Nephron progenitor cell (in vitro differentiated cells): ENCODE results near the gene RAD51.

Experiments used
- DNase-seq: peaks from one replicate; pipeline ENCODE4 v3.0.0; 2021
- H3K27ac Mint-ChIP-seq: 2 replicates; pipeline ENCODE4 v1.8.0; 2021; ENCODE audit warnings: mild to moderate bottlenecking, moderate library complexity, mixed read lengths
- H3K27me3 Mint-ChIP-seq: 2 replicates; pipeline ENCODE4 v1.8.0; 2021; ENCODE audit warnings: mild to moderate bottlenecking, low read depth, mixed read lengths; ENCODE audit not compliant: poor library complexity
- H3K36me3 Mint-ChIP-seq: 2 replicates; pipeline ENCODE4 v1.8.0; 2021; ENCODE audit warnings: low read depth, mixed read lengths
- H3K4me1 Mint-ChIP-seq: 2 replicates; pipeline ENCODE4 v1.8.0; 2021; ENCODE audit warnings: mixed read lengths
- H3K4me3 Mint-ChIP-seq: 2 replicates; pipeline ENCODE4 v1.8.0; 2021; ENCODE audit warnings: mild to moderate bottlenecking, moderate library complexity, mixed read lengths
- H3K9me3 Mint-ChIP-seq: 2 replicates; pipeline ENCODE4 v1.8.0; 2021; ENCODE audit warnings: mild to moderate bottlenecking, moderate library complexity, mixed read lengths
- CTCF ChIP-seq: fragments of 200-600 bp; sonication (generic); IDR thresholded peaks from 2 replicates; pipeline ENCODE4 v1.5.0; 2021; ENCODE audit warnings: antibody characterized with exemption

Gene RAD51

DNA sequence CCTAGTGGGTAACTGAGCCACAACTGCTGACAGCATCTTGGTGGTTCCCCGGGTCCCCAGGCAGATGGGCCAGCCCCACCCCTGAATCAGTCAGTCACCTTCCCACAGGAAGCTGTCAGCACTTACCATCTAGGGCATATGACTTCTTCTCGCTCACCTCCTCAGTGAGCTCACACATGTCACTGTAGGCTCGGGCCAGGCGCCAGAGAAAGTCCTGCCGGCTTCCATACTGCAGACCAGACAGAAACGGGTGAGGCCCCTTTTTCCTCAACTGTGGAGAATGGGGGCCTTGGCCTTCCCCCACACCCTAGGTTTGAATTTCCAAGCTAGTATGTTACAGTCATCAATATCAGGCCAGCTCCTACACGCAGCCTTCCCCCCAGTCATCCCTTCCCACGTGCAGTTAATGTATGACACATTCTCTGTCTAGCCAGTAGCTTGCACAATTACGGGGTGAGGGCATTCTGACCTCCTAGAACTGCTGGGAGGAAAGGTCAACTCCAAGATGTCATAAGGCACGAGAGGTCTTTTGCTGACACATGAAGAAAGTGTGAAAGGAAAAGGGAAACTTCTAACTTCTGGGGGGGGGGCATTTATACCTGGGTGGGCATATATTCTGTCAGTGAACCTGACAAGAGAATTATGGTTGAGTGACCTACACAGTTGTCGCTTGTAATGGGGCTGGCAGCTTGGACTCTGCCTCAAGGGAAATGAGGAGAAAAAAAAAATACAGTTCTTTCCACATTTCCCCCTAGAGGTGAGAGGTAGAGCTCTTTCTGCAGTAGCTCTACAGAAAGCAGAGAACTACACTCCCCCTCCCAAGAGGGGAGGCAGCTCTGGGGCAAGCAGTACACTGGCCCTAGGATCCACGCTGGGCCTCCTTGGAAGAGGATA, 49.2 kb downstream of the RAD51 start:
- no peak overlapping the region for H3K4me3 Mint-ChIP-seq

GRCh38 chr15:40744815-40745152, 49.8 kb downstream of the RAD51 start:
- Mint-ChIP-seq H3K27ac (no peak overlapping the region), H3K36me3 (peaks cover 26% of the 10 kb centered on the region)

More for the DNA sequence above, 49.2 kb downstream of the RAD51 start:
- Mint-ChIP-seq H3K36me3 (peaks cover 21% of the 10 kb centered on the region), H3K27me3 (peaks cover 5% of the 10 kb centered on the region), H3K9me3 (no peaks in the 10 kb centered on the region), H3K27ac (peak overlapping the region; percentile 93), H3K4me1 (peaks cover 15% of the 10 kb centered on the region)
- DNase-seq, result no peak
- TF ChIP-seq CTCF, result no peak

DNA sequence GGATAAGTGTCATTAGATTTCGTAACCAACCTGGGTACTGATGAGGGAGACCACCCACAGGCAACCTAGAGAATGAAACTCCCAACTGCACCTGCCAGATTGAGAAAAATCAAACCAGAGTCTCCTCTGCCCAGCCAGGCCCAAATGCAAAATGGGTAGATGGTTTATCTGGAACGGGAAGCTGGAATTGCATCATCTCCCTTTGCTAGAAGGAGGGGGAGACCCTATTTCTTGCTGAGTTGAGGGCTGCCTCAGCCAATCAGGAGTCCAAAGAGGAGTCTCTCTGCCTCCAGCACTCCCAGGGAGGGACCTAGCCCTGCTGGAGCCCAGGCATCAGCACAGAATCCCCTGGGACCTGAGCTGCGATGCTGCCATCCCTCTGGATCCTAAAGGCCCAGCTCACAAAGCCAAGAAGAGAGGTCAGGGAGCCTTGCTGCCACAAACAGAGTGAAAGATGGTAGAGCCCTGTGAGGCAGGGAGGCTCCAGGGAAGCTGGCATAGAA, 52.0 kb downstream of the RAD51 start:
- H3K36me3 Mint-ChIP-seq, result peaks cover 26% of the 10 kb centered on the region
- DNase-seq, result no peak
- no peaks in the 10 kb centered on the region for H3K9me3 Mint-ChIP-seq
- peaks cover 15% of the 10 kb centered on the region for H3K4me1 Mint-ChIP-seq
- TF ChIP-seq CTCF, result no peak
- H3K4me3 Mint-ChIP-seq, result no peak overlapping the region
- peaks cover 5% of the 10 kb centered on the region for H3K27me3 Mint-ChIP-seq
- H3K27ac Mint-ChIP-seq, result peak overlapping the region; percentile 61

More at GRCh38 chr15:40744815-40745152, 49.8 kb downstream of the RAD51 start:
- Mint-ChIP-seq H3K4me3 (no peak overlapping the region), H3K9me3 (no peaks in the 10 kb centered on the region), H3K27me3 (peaks cover 5% of the 10 kb centered on the region), H3K4me1 (peaks cover 15% of the 10 kb centered on the region)
- DNase-seq, result no peak
- no peak for TF ChIP-seq CTCF

- H3K27ac Mint-ChIP-seq, result peak overlapping the region; percentile 61
- no peaks in the 10 kb centered on the region for H3K27me3 Mint-ChIP-seq
- H3K36me3 Mint-ChIP-seq, result peaks cover 19% of the 10 kb centered on the region
- DNase-seq, result no peak
- TF ChIP-seq CTCF, result no peak
- no peaks in the 10 kb centered on the region for H3K9me3 Mint-ChIP-seq
- H3K4me3 Mint-ChIP-seq, result no peak overlapping the region
- peaks cover 19% of the 10 kb centered on the region for H3K4me1 Mint-ChIP-seq
Measured at GRCh38 chr15:40747685-40748631, 53.0 kb downstream of the RAD51 start.

GRCh38 chr15:40749151-40749630, 54.2 kb downstream of the RAD51 start:
- no peaks in the 10 kb centered on the region for H3K27me3 Mint-ChIP-seq
- H3K4me1 Mint-ChIP-seq, result peaks cover 28% of the 10 kb centered on the region
- no peaks in the 10 kb centered on the region for H3K9me3 Mint-ChIP-seq
- DNase-seq, result no peak
- H3K36me3 Mint-ChIP-seq, result peaks cover 19% of the 10 kb centered on the region
- no peak overlapping the region for H3K4me3 Mint-ChIP-seq
- H3K27ac Mint-ChIP-seq, result no peak overlapping the region
- no peak for TF ChIP-seq CTCF
